ENCODE data around the gene TRMT2A.
A peak's percentile ranks its signal among the peaks of the same experiment; 100 is the strongest.

Gene TRMT2A

DNA sequence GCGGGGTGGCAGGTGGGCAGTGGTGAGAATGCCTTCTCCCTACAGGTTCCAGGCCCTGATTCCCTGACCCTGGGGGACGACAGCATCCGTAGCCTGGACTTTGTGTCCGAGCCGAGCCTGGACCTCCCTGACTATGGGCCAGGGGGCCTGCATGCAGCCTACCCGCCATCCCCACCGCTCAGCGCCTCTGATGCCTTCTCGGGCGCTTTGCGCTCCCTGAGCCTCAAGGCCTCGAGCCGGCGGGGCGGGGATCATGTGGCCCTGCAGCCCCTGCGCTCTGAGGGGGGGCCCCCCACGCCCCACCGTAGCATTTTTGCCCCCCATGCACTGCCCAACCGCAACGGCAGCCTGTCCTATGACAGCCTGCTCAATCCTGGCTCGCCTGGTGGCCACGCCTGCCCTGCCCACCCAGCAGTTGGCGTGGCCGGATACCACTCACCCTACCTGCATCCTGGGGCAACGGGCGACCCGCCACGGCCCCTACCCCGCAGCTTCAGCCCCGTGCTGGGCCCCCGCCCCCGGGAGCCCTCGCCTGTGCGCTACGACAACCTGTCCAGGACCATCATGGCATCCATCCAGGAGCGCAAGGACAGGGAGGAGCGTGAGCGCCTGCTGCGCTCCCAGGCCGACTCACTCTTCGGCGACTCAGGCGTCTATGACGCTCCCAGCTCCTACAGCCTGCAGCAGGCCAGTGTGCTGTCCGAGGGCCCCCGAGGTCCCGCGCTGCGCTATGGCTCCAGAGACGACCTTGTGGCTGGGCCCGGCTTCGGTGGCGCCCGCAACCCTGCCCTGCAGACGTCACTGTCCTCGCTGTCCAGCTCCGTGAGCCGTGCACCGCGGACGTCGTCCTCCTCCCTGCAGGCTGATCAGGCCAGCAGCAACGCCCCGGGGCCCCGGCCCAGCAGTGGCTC, 25.9 kb upstream of the TRMT2A start:
- no peak overlapping the region for H3K27ac Mint-ChIP-seq
- no peaks in the 10 kb centered on the region for H3K27me3 Mint-ChIP-seq (ENCODE audit: low read depth)

DNA sequence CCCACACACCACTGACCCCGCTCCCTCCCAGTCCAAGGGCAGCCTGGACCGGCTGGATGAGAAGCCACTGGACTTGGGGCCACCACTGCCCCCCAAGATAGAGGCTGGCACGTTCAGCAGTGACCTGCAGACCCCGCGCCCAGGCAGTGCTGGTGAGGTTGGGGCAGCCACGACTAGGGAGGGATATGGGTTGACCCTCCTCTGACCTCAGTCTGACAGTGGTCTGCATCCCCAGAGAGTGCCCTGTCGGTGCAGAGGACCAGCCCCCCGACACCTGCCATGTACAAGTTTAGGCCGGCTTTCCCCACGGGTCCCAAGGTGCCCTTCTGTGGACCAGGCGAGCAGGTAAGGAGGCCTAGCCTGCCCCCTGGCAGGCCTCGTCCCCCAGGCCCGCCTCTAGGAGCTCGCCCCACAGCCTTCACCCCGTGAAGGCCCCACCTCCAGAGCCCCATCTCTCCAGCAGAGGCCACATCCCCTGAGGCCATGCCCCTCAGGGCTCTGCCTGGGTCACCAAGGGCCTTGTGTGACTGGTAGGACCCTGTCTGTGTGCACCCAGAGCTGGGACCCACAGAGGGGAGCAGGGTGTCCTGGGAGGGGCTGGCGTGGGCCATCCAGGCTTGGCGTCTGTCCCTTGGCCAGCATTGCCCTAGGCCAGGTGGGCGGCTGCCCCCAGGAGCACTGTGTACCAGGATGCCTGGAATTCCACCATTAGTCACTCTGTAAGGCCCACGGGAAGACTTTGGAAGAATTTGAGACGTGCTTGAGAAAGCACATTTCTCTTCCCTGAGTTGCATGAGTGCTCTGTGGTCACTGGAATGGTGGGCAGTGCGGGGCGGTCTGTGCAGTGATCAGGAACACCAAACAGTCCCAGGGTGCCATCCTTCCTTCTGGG, 24.4 kb upstream of the TRMT2A start:
- Mint-ChIP-seq H3K27me3 (ENCODE audit: low read depth) (no peaks in the 10 kb centered on the region), H3K4me3 (no peak overlapping the region), H3K27ac (no peak overlapping the region), H3K4me1 (ENCODE audit: low read depth) (no peaks in the 10 kb centered on the region), H3K9me3 (no peaks in the 10 kb centered on the region), H3K36me3 (ENCODE audit: low read depth) (no peaks in the 10 kb centered on the region)

More for the DNA sequence above, 25.9 kb upstream of the TRMT2A start:
- H3K36me3 Mint-ChIP-seq (ENCODE audit: low read depth), result no peaks in the 10 kb centered on the region
- H3K9me3 Mint-ChIP-seq, result no peaks in the 10 kb centered on the region
- H3K4me3 Mint-ChIP-seq, result no peak overlapping the region
- H3K4me1 Mint-ChIP-seq (ENCODE audit: low read depth), result no peaks in the 10 kb centered on the region

DNA sequence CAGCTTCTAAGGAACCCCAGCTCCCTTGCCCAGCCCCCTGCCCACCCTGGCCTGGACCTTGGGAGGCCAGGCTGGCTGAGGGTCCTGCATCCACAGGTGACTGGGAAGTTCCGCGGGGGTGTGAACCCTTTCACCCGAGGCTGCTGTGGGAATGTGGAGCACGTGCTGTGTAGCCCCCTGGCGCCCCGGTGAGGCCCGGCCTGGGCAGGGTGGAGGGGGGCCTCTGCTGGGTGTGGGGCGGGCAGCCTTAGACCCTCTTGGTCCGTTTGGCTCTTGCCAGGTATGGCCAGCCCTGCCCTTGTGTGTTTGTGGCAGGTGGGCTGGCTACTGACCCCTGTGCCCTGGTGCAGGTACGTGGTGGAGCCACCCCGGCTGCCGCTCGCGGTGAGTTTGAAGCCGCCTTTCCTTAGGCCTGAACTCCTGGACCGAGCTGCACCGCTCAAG, 23.5 kb upstream of the TRMT2A start:
- Mint-ChIP-seq H3K9me3 (no peaks in the 10 kb centered on the region), H3K27ac (no peak overlapping the region), H3K27me3 (ENCODE audit: low read depth) (no peaks in the 10 kb centered on the region), H3K4me3 (no peak overlapping the region), H3K4me1 (ENCODE audit: low read depth) (no peaks in the 10 kb centered on the region), H3K36me3 (ENCODE audit: low read depth) (no peaks in the 10 kb centered on the region)

DNA sequence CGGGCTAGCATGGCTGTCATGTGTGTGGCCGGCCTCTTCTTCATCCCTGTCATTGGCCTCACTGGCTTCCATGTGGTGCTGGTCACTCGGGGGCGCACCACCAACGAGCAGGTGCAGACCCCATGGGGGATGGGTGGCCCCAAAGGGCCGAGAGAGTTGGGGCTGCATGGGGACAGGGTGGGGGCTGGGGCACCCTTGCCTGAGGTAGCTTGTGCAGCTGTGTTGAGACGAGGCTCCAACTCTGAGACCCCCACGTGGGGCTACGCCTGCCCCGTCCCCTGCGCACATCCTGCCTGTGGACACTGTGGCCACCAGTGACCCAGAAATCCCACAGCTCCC, 23.1 kb upstream of the TRMT2A start:
- Mint-ChIP-seq H3K4me1 (ENCODE audit: low read depth) (no peaks in the 10 kb centered on the region), H3K27ac (no peak overlapping the region), H3K27me3 (ENCODE audit: low read depth) (no peaks in the 10 kb centered on the region), H3K9me3 (no peaks in the 10 kb centered on the region), H3K4me3 (no peak overlapping the region), H3K36me3 (ENCODE audit: low read depth) (no peaks in the 10 kb centered on the region)

DNA sequence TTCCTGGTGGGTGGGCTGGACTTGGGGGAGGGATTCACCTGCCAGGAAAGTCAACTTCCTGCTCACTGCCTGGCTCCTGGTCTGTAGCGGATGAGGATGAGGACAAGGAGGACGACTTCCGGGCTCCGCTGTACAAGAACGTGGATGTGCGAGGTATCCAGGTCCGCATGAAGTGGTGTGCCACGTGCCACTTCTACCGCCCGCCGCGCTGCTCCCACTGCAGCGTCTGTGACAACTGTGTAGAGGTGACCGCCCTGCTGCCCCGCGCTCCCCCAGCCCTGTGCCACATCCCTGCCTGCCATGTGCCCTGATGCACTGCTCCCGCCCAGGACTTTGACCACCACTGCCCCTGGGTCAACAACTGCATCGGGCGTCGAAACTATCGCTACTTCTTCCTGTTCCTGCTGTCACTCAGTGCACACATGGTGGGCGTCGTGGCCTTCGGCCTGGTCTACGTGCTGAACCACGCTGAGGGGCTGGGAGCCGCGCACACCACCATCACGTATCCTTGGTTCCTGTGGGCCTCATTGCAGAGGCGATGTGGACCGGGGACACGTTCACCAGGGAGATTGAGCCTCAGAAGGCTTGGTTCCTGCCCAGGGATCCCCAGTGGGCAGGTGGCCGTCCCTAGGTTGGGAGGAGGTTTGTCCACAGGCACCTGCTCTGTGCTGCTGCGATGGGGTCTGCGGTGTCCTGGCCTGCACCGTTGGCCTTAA, 22.5 kb upstream of the TRMT2A start:
- no peak overlapping the region for H3K4me3 Mint-ChIP-seq
- no peaks in the 10 kb centered on the region for H3K27me3 Mint-ChIP-seq (ENCODE audit: low read depth)
- no peaks in the 10 kb centered on the region for H3K9me3 Mint-ChIP-seq
- no peak overlapping the region for H3K27ac Mint-ChIP-seq
- no peaks in the 10 kb centered on the region for H3K36me3 Mint-ChIP-seq (ENCODE audit: low read depth)
- no peaks in the 10 kb centered on the region for H3K4me1 Mint-ChIP-seq (ENCODE audit: low read depth)

DNA sequence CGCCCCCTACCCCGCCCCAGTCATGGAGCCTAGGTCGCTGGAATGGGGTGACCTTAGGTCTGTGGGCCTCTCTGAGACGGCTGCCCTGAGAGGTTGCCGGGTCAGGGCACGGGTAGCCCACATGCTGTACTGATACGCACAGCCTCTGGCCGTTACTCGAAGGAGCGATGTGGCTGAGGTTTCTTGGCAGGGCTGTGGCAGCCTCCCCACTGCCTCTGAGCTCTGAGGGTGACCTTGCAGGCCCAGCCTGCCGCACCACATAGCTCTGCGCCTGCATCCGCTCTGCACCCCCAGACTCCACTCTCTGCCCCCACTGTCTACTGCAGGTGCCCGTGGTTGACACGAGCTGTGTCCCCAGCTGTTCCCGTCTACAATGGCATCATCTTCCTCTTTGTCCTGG, 21.8 kb upstream of the TRMT2A start:
- H3K4me1 Mint-ChIP-seq (ENCODE audit: low read depth), result no peaks in the 10 kb centered on the region
- no peak overlapping the region for H3K27ac Mint-ChIP-seq
- H3K4me3 Mint-ChIP-seq, result no peak overlapping the region
- no peaks in the 10 kb centered on the region for H3K9me3 Mint-ChIP-seq
- H3K27me3 Mint-ChIP-seq (ENCODE audit: low read depth), result no peaks in the 10 kb centered on the region
- no peaks in the 10 kb centered on the region for H3K36me3 Mint-ChIP-seq (ENCODE audit: low read depth)

DNA sequence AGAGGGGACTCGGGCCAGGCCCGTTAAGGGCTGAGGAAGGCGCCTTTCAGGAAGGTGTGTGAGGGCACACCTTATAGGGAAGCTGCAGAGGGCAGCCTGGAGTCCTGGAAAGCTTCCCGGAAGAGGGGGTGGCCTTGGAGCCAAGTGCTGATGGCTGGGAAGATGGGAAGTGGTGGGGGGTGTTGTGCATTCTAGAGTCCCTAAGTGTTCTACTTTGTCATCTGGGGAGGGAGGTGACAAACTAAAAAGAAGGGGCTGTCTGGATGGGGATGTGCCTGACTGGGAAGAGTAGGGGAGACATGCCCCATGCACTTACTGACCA, 21.4 kb upstream of the TRMT2A start:
- Mint-ChIP-seq H3K4me1 (ENCODE audit: low read depth) (peaks cover 3% of the 10 kb centered on the region), H3K27me3 (ENCODE audit: low read depth) (no peaks in the 10 kb centered on the region), H3K27ac (no peak overlapping the region), H3K4me3 (no peak overlapping the region), H3K9me3 (no peaks in the 10 kb centered on the region), H3K36me3 (ENCODE audit: low read depth) (no peaks in the 10 kb centered on the region)

DNA sequence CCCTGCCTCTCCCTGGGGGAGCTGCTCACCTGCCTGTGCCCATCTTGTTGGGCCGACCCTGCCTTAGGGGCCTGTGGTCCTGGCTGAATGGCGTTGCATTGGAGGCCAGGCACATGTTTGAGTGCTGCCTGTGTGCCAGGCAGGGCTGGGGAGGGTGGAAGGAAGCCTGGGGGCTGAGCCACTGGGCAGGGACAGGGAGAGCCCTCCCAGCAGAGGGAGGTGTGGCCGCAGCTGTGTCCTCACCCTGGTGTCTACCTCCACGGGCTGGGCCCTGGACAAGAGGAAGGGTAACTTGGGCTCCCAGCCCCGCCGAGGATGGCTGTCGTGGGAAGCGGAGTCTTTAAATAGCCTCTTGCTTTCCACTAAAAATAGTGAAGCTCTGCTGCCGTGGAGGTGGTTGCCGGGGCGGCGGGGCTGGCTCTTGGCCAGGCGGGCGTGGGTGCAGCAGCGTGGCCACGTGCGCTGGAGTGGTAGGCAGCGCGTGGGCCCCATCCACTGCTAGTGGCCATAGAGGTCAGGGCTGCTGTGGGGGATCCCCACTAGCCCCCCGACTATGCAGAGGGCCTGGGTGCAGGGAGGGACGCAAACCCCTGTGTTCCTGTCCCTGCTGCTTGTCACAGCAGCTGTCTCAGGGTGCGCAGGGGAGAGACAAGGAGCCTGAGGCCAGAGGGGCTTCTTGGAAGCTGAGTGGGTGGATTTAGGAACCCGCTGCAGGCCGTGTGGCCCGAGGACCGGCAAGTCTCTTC, 20.8 kb upstream of the TRMT2A start:
- Mint-ChIP-seq H3K27ac (no peak overlapping the region), H3K9me3 (no peaks in the 10 kb centered on the region)

DNA sequence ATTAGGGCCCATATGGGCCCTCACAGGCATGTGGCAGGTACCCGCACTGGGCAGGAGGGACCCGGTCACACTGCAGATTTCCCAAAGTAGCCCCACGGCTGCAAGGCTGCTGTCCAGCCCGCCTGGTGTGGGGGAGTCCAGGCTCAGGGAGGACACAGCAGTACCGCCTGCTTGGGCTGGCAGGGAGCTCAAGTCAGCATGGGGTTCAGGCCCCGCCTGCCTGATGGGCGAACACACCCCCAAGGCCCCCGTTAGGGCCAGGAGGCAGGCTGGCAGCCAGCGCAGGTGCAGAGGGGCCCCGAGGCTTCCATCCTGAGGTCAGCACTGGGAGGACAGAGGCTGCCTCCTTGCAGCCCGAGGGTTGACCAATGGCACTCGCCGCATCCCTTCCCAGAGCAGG, 20.1 kb upstream of the TRMT2A start:
- Mint-ChIP-seq H3K4me3 (no peak overlapping the region), H3K27ac (no peak overlapping the region), H3K36me3 (ENCODE audit: low read depth) (no peaks in the 10 kb centered on the region), H3K27me3 (ENCODE audit: low read depth) (no peaks in the 10 kb centered on the region), H3K9me3 (no peaks in the 10 kb centered on the region), H3K4me1 (ENCODE audit: low read depth) (peaks cover 7% of the 10 kb centered on the region)

More for the DNA sequence above, 20.8 kb upstream of the TRMT2A start:
- no peak overlapping the region for H3K4me3 Mint-ChIP-seq
- peaks cover 6% of the 10 kb centered on the region for H3K4me1 Mint-ChIP-seq (ENCODE audit: low read depth)
- no peaks in the 10 kb centered on the region for H3K27me3 Mint-ChIP-seq (ENCODE audit: low read depth)
- no peaks in the 10 kb centered on the region for H3K36me3 Mint-ChIP-seq (ENCODE audit: low read depth)

DNA sequence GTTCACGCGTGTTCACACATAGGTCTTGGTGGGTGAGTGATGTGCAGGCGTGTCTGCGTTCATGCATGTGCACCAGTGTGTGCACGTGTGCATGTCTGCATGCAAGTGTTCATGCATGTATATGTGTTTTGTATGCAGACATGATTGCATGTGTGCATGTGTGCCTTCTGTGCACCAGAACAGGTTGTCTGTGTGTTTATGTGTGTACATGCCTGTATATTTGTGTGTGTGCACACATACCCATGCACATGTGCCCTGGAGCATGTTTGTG, 19.5 kb upstream of the TRMT2A start:
- Mint-ChIP-seq H3K27me3 (ENCODE audit: low read depth) (no peaks in the 10 kb centered on the region), H3K4me3 (no peak overlapping the region), H3K4me1 (ENCODE audit: low read depth) (peaks cover 7% of the 10 kb centered on the region), H3K36me3 (ENCODE audit: low read depth) (no peaks in the 10 kb centered on the region), H3K9me3 (no peaks in the 10 kb centered on the region), H3K27ac (no peak overlapping the region)

DNA sequence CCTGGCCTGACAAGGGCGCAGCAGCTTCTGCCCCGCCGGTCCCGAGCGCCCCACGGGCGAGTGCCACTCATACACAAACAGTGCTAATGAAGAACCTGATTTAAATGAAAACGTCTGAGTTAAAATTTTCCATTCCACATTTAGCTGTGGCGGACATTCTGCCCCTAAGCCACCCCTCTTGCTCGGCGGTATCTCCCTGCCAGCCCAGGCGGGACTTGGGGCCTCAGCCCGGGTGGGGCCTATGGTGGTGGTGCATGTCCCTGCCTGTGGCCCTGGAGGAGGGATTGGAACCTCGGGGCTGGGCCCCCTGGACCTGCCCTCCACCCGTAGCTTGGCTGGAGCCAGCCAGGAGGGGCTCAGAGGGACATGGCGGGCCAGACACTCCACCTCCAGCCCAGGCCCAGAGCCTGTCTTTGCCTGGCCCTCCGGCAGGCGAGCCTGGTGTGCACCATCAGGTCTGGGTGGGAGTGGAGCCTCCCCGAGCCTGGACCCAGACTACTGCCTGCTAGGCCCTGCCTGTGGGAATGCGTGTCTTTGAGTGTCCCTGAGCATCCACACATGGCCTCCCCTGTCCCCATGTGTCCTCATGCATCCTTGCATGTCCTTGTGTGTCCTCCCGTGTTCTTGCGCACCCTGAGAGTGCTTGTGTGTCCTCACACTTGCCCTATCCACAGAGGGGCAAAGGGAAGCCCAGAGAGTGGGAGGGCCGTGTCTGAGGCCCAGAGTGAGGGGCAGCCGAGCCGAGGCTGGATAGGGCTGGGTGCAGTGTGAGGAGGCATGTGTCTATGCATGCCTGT, 19.0 kb upstream of the TRMT2A start:
- Mint-ChIP-seq H3K4me3 (no peak overlapping the region), H3K27me3 (ENCODE audit: low read depth) (no peaks in the 10 kb centered on the region), H3K27ac (no peak overlapping the region)

DNA sequence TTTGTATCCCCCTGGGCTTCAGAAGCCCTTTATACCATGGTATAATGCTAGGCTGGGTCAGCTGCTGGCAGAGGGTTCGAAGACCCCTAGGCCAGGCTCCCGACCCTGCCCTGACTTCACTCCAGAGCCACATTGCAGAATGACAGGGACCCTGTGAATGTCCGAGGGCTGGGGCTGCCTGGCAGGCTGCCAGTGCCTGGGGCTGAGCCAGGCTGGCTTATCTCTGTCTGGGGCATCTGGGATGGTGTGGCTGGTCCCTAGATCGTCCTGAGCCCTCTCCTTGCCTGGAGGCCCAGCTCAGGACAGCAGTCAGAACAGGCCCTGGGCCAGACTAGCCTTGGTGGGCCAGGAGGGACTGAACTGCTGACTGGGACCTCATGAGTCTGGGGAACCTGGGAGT, 18.2 kb upstream of the TRMT2A start:
- H3K27ac Mint-ChIP-seq, result no peak overlapping the region

More for the DNA sequence above, 19.0 kb upstream of the TRMT2A start:
- peaks cover 7% of the 10 kb centered on the region for H3K4me1 Mint-ChIP-seq (ENCODE audit: low read depth)
- H3K9me3 Mint-ChIP-seq, result no peaks in the 10 kb centered on the region
- H3K36me3 Mint-ChIP-seq (ENCODE audit: low read depth), result no peaks in the 10 kb centered on the region

DNA sequence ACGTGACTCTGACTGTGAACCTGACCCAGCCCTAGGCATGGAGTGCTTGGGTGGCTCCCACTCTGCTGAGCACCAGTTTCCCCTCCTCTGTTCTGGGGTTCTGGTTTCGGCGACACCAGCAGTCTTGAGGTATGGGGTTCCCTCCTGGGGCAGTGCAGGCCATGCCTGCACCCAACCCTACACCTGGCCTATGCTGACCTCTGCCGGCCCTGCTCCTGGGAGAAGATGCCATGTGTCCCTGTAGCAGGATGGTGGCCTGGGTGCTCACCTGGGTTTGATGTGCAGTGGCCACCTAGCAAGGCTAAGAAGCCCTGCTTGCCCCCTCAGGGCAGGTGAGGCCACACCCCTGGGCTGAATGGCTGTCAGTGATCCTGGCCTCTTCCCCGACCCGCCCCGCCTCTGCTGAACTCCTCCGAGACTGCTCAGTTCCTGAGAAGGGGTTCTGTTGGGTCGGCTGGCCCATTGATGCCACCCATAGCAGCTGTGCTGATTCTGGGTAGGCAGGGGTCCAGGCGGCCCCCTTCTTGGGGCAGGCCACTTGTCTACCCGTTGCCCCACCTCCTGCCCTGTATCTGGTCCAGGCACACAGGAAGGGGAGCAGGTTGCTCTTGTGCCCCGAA, 17.0 kb upstream of the TRMT2A start:
- Mint-ChIP-seq H3K9me3 (no peaks in the 10 kb centered on the region), H3K27ac (no peak overlapping the region), H3K27me3 (ENCODE audit: low read depth) (no peaks in the 10 kb centered on the region), H3K36me3 (ENCODE audit: low read depth) (no peaks in the 10 kb centered on the region), H3K4me1 (ENCODE audit: low read depth) (peaks cover 10% of the 10 kb centered on the region), H3K4me3 (peak overlapping the region; percentile 58)

More for the DNA sequence above, 18.2 kb upstream of the TRMT2A start:
- H3K36me3 Mint-ChIP-seq (ENCODE audit: low read depth), result no peaks in the 10 kb centered on the region
- H3K4me3 Mint-ChIP-seq, result no peak overlapping the region
- peaks cover 7% of the 10 kb centered on the region for H3K4me1 Mint-ChIP-seq (ENCODE audit: low read depth)
- H3K27me3 Mint-ChIP-seq (ENCODE audit: low read depth), result no peaks in the 10 kb centered on the region
- H3K9me3 Mint-ChIP-seq, result no peaks in the 10 kb centered on the region

Measured in T-helper 1 cell treated with Interleukin-12 subunit alpha and Interleukin-12 subunit beta and Interleukin-4 antibody, amounts not matched to agents 30 μg/mL and 1 μg/mL, for 36 hours (primary cell).